SIG-M5 treated with dmso at 0.1 percent for 504 hours (cell line): ENCODE measurements around the gene IGSF11.
"Not testable (repeated sequence)": the region's sequence is repeated elsewhere in the genome, so short reads cannot be mapped to it uniquely, and the experiment has no call there.

Source experiments
- DNase-seq: peaks from one replicate; lab custom pipeline; 2025; ENCODE audit not compliant: unreplicated experiment; lab: John Stamatoyannopoulos, UW

The IGSF11 gene, protein sequence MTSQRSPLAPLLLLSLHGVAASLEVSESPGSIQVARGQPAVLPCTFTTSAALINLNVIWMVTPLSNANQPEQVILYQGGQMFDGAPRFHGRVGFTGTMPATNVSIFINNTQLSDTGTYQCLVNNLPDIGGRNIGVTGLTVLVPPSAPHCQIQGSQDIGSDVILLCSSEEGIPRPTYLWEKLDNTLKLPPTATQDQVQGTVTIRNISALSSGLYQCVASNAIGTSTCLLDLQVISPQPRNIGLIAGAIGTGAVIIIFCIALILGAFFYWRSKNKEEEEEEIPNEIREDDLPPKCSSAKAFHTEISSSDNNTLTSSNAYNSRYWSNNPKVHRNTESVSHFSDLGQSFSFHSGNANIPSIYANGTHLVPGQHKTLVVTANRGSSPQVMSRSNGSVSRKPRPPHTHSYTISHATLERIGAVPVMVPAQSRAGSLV

DNA sequence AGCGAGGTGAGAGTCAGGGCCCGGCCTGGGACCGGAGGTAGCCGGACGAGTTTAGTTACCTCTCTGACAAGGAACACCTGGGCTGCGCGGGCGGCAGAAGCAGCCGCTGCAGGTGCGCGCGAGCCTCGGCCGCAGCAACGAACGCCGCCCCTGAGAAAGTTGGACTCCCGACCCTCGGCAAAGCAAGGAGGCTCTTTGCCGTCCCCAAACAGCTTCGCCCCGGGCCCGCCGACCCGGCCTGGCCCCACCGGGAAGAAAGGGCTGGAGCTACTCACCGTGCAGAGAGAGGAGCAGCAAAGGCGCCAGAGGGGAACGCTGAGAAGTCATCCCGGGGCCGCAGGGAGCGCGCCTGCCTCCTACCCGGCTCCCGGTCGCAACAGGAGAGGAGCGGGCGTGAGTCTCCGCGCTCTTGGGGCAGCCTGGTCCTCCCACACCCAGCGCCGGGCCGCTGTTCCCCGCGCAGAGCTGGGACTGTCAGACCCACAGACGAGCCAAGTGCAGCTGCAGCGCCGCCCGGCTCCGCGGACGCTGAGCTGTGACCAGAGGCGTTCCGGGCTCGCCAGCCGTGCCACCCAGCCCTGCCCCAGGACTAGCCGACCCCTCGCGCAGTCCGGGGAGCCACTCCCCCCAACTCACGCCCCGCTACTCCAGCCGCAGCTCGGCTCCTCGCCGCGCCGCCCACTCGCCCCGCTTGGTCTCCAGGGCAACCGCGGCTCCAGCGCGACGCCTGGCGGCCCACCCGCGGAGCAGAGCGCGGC lies at the start of gene IGSF11:
IGSF11 (minus strand) TSS at position 591 of the 758 bp plus-strand sequence; CDS start at position 327, 264 bp downstream.
- peak; percentile 13 for DNase-seq

DNA sequence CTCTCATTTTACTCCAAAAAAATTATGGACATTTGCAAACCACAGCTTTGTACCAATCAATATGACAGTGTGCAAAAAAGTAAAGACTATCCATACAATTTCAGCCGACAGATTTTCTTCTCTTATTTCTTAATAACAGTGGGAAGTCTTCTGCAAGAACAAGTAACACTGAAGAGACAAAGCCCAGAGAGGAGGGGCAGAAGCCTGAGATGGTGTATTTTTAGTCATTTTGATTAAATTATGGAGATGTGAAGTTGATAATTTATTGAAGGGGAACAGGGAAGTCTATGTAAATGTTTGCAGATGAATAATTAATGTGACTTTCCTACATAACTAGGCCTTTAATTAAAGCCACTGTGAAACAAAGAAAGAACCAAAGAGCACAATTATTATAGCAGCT lies 45.7 kb upstream of the IGSF11 start:
- no peak for DNase-seq

DNA sequence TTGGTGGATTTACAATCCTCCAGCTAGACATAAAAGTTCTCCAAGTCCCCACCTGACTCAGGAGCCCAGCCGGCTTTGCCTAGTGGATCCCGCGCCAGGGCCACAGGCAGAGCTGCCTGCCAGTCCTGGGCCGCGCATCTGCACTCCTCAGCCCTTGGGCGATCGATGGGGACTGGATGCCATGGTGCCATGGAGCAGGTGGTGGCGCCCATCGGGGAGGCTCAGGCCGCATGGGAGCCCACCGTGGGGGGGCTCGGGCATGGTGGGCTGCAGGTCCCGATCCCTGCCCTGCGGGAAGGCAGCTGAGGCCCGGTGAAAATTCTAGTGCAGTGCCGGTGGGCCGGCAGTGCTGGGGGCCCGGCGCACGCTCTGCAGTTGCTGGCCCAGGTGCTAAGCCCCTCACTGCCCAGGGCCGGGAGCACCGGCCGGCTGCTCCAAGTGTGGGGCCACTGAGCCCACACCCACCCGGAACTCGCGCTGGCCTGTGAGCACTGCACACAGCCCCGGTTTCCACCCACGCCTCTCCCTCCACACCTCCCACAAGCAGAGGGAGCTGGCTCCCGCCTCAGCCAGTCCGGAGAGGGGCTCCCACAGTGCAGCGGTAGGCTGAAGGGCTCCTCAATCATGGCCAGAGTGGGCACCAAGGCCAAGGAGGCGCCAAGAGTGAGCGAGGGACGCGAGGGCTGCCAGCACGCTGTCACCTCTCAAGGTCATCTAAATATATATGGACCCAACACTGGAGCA lies 38.8 kb upstream of the IGSF11 start:
- DNase-seq: no peak

- not testable (repeated sequence) for DNase-seq
These were observed 37.8 kb upstream of the IGSF11 start for GRCh38 chr3:119072451-119072850.

- no peak for DNase-seq
These were observed 35.1 kb upstream of the IGSF11 start for GRCh38 chr3:119069725-119070124.

DNA sequence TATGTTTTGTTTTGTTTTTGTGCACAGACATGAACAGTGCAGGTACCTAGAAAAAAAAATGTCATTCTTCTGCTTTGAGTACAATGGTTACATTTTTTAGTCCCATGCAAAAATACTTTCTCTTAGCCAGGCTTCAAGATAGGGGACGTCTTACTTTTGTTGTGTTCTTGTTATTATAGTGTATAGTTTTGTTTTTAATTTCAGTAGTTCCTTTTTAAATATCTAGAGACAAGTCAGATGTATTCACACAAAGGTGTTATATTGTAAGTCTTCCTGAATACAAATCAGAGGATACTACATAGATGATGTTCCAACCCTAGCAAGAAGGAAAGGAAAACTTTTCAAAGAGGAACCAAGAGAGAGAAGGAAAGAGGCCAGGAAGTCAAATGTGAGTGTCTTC lies 28.8 kb upstream of the IGSF11 start:
- no peak for DNase-seq

DNA sequence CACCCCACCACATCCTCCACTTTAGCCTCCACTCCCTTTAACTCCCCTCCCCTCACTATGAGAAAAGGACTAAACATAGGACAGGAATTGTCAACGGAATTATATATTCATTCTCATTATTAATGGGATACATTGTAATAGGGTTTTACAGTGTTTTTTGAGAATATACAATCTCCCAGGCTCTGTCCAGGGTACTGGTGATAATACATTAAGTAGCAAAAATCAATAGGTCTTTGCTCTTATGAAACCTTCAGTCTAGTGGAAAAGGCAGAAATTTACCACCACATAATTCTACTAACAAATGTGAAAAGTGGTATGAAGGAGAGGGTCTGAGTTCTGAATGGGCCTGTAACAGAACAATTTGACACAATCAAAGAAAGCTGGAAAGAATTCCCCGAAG lies 28.2 kb upstream of the IGSF11 start:
- no peak for DNase-seq

- no peak for DNase-seq
These were observed 9.9 kb upstream of the IGSF11 start for GRCh38 chr3:119044593-119044992.

GRCh38 chr3:119042162-119042561 lies 7.5 kb upstream of the IGSF11 start:
- no peak for DNase-seq

DNA sequence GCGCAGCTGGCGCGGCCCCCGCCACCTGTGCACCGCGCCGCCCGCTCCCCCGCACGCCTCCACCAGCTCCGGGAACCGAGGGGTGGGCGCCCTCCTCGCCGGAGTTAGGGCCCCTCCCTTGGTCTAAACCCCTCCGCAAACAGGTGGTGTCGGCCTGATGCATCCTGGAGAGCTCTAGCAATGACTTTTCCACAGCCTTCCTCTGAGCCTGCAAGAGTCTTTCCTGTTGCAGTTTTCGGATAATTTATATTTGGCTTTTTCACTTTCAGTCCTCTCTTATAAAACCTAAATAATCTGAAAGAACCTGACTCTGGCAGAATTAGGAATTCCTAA lies 334 bp upstream of the IGSF11 start:
- no peak for DNase-seq

GRCh38 chr3:119033393-119034255 lies 1.0 kb downstream of the IGSF11 start:
- no peak for DNase-seq

DNA sequence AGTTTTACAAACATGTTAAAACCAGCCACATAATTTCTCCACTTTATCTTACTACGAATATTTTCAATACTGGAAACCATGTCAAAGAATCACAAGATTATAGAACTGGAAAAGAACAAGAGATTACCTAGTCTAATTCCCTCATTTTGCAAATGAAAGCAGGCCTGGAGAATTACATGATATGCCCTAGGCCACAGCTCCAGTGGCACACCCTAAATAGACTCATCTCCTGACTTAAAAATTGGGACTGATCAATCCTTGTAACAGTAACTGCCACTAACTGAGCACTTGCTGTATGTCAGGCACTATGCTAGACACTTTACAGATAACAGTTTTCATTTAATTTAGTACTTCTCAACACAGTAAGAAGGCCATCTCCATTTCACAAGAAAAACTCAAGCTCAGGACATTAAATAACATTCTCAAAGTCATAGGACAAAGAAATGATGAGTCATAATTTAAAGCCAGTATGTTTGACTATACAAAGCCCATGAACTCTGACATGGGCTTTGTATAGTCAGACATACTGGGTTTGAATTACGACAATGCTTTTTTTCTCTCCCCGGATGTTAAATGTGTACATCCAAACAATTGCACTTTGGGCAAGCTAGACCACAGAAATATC lies 9.4 kb downstream of the IGSF11 start:
- no peak for DNase-seq

DNA sequence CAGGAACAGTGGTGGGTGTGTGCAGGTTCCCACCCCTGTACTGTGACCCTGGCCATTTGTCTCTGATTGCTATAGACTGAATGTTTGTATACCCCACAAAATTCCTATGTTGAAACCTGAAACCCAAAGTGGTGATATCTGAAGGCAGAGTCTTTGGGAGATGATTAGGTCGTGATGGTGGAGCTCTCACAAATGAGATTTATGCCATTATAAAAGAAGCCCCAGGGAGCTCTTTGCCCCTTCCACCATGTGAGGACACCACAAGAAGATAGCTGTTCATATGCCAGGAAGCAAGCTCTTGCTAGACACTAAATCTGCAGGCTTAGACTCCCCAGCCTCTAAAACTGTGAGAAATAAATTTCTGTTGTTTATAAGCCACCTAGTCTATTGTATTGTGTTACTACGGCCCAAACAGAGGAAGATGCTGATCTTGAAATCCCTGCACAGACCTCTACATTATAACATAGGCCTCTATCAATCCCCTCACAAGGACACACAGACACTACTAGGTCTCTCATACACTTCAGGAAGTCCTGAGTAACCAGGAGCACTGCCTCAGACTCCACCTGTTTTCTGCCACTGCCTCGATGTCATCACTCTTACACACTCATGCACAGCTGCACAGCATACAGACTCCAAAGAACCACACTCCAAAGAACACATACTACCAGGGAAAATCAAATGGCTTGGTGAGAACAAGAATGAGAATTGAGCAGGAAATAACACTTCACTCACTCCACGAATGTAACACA lies 14.7 kb downstream of the IGSF11 start:
- DNase-seq: no peak

- DNase-seq: no peak
These were observed 15.8 kb downstream of the IGSF11 start for GRCh38 chr3:119018690-119019463.

- DNase-seq: no peak
These were observed 18.7 kb downstream of the IGSF11 start for GRCh38 chr3:119015942-119016341.

DNA sequence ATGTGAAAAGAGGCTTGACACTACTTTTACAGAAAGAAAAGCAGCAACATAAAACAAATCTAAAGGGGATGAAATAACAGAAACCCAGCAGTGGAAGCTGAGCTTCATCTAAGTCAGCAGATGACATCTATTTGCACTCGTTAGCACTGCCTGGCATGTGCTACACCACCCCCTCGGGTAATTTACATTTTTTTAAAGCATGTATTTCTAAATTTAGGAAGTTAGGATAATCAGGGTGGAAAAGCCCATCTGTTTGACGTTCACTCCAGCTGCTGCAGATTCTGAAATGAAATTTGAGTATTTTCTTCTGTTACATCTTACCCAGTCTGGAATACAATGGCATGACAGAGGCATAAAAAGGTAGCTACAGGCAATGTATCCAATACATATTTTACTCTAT lies 20.7 kb downstream of the IGSF11 start:
- DNase-seq: no peak

GRCh38 chr3:119011528-119011927 lies 23.1 kb downstream of the IGSF11 start:
- no peak for DNase-seq

DNA sequence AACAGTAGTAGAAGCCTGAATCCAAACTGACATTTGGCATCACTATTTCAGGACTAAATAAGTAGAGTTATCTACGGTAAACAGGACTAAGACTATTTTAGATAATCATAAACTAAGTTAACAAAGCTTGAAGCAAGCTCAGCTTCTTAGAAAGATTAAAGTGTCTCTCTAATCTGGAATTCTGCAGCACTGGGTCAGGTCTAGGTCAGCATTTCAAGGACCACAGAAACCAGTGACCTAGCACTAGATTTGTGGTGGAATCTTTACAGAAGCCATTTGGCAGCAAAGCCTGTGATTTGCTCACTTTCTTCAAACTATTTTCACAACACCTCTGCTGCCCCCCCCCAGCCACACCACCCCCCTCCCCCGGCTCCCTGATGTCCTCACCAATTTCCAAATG lies 37.5 kb downstream of the IGSF11 start:
- DNase-seq: no peak

DNA sequence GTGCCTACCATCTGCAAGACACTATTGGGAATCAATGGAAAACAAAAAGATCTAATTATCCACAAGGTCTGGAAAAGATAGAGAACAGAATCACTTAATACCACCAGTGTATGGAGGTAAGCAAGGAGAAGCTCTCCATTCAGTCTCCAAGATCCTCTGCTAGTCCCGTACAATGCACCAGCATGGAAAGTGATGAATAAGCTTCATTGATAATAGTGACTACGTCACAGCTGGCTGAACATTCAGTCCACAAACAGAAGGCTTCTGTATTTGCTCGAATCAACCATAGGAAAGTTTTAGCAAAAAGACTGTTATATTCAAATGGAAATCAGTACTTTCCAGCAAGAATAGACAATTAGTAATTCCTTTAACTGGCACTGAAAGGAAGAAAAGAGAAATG lies 42.9 kb downstream of the IGSF11 start:
- DNase-seq: no peak
